GM19395 (cell line): Measurements from ENCODE around the gene STK33.
A peak's percentile ranks its signal among the peaks of the same experiment; 100 is the strongest.

ENCODE experiments used
- ATAC-seq: cut with Tn5 transposase; IDR thresholded peaks from one replicate; pipeline ENCODE4 v1.9.1; 2021; ENCODE audit warnings: mild to moderate bottlenecking, moderate library complexity; ENCODE audit not compliant: unreplicated experiment

The STK33 gene

GRCh38 chr11:8593935-8594909 is at the start of gene STK33:
Gene STK33, minus strand, starts transcription at chr11:8594228. Its CDS starts 119,323 bp downstream, at chr11:8474905.
- ATAC-seq = peak; percentile 95

GRCh38 chr11:8642196-8642841 is 48.3 kb upstream of the STK33 start:
- ATAC-seq = no peak

GRCh38 chr11:8641332-8641731 is 47.3 kb upstream of the STK33 start:
- ATAC-seq = no peak

- no peak for ATAC-seq
These were observed 46.4 kb upstream of the STK33 start for GRCh38 chr11:8640267-8640906.

GRCh38 chr11:8639655-8640054 is 45.6 kb upstream of the STK33 start:
- ATAC-seq = no peak

- no peak for ATAC-seq
These were observed 44.3 kb upstream of the STK33 start for GRCh38 chr11:8638300-8638699.

- no peak for ATAC-seq
These were observed 42.1 kb upstream of the STK33 start for GRCh38 chr11:8636127-8636526.

- ATAC-seq = peak; percentile 52
These were observed 40.5 kb upstream of the STK33 start for GRCh38 chr11:8634498-8634897.

GRCh38 chr11:8631395-8632118 is 37.5 kb upstream of the STK33 start:
- no peak for ATAC-seq

- ATAC-seq = no peak
These were observed 30.7 kb upstream of the STK33 start for GRCh38 chr11:8624698-8625097.

- ATAC-seq = no peak
These were observed 27.1 kb upstream of the STK33 start for GRCh38 chr11:8621147-8621546.

- no peak for ATAC-seq
These were observed 23.0 kb upstream of the STK33 start for GRCh38 chr11:8617063-8617462.

GRCh38 chr11:8615291-8616032 is 21.4 kb upstream of the STK33 start:
- ATAC-seq = no peak

- ATAC-seq = no peak
These were observed 20.5 kb upstream of the STK33 start for GRCh38 chr11:8614497-8614896.

GRCh38 chr11:8613036-8613435 is 19.0 kb upstream of the STK33 start:
- ATAC-seq = no peak

- no peak for ATAC-seq
These were observed 18.5 kb upstream of the STK33 start for GRCh38 chr11:8612522-8612921.

- no peak for ATAC-seq
These were observed 16.6 kb upstream of the STK33 start for GRCh38 chr11:8610532-8611116.

- ATAC-seq = no peak
These were observed 14.6 kb upstream of the STK33 start for GRCh38 chr11:8608652-8609051.

- no peak for ATAC-seq
These were observed 12.0 kb upstream of the STK33 start for GRCh38 chr11:8605971-8606563.
